ENCODE data around the gene MARCHF11. TPM values are rescaled to one million over a fixed set of nuclear protein-coding genes. Genes with fewer than 3 reads are reported as not detected.

MARCHF11 gene
- polyA plus RNA-seq, 3 donors: not detected

- Histone ChIP-seq H3K79me2 (ENCODE audit: insufficient read depth, low read length) (no peaks in the 10 kb centered on the region), H3K36me3 (replicated peaks in 1 of 2; ENCODE audit: control insufficient read depth in 1 of 2, insufficient read depth in 2 of 2, low read length in 2 of 2) (no peaks in the 10 kb centered on the region), H2AFZ (ENCODE audit: insufficient read depth, low read depth, low read length, poor library complexity, severe bottlenecking) (no peak overlapping the region), H3K27ac (ENCODE audit: low read depth in 1 of 2, low read length in 2 of 2) (no peak overlapping the region), H3K4me3 (replicated peaks in 1 of 3; ENCODE audit: low read depth in 2 of 3, low read length in 3 of 3) (no peak overlapping the region), H4K20me1 (ENCODE audit: insufficient read depth, low read length) (no peaks in the 10 kb centered on the region), H3K4me1 (ENCODE audit: control insufficient read depth in 1 of 2, insufficient read depth in 2 of 2, low read length in 2 of 2) (no peaks in the 10 kb centered on the region), H3K9ac (ENCODE audit: insufficient read depth, low read length, poor library complexity, severe bottlenecking) (no peak overlapping the region), H3K27me3 (ENCODE audit: control insufficient read depth in 2 of 2, insufficient read depth in 2 of 2, low read length in 2 of 2) (no peaks in the 10 kb centered on the region), H3K4me2 (replicated peaks; ENCODE audit: extremely low read depth, low read length, poor library complexity, severe bottlenecking) (no peak overlapping the region), H3K9me3 (replicated peaks in 1 of 2; ENCODE audit: control insufficient read depth in 1 of 2, insufficient read depth in 1 of 2, low read length in 2 of 2) (peaks cover 5 to 9% of the 10 kb centered on the region in 2 donors)
- 85% methylated on average over 3 of the region's 5 CpGs for WGBS (ENCODE audit: insufficient coverage)
- Mint-ChIP-seq H3K4me1 (no peaks in the 10 kb centered on the region), H3K27ac (no peak overlapping the region), H3K4me3 (no peak overlapping the region), H3K27me3 (ENCODE audit: low read depth in 3 of 3) (no peaks in the 10 kb centered on the region), H3K9me3 (peaks cover 0 to 9% (median 2%) of the 10 kb centered on the region in 7 donors), H3K36me3 (no peaks in the 10 kb centered on the region)
- intact Hi-C loops (cut with micrococcal nuclease): no loop called here
- DNase-seq: no peak
- no peak for TF ChIP-seq CTCF (IDR thresholded peaks at IDR 0.05)
Observed at GRCh38 chr5:16143361-16144049, 36.1 kb downstream of the MARCHF11 start.

GRCh38 chr5:16140944-16141343 lies 38.6 kb downstream of the MARCHF11 start:
- Histone ChIP-seq H3K27me3 (ENCODE audit: control insufficient read depth in 2 of 2, insufficient read depth in 2 of 2, low read length in 2 of 2) (no peaks in the 10 kb centered on the region), H3K4me3 (replicated peaks in 1 of 3; ENCODE audit: low read depth in 2 of 3, low read length in 3 of 3) (no peak overlapping the region), H3K4me2 (replicated peaks; ENCODE audit: extremely low read depth, low read length, poor library complexity, severe bottlenecking) (no peak overlapping the region), H3K9me3 (replicated peaks in 1 of 2; ENCODE audit: control insufficient read depth in 1 of 2, insufficient read depth in 1 of 2, low read length in 2 of 2) (peaks cover 11 to 16% of the 10 kb centered on the region in 2 donors), H3K27ac (ENCODE audit: low read depth in 1 of 2, low read length in 2 of 2) (no peak overlapping the region), H3K4me1 (ENCODE audit: control insufficient read depth in 1 of 2, insufficient read depth in 2 of 2, low read length in 2 of 2) (no peaks in the 10 kb centered on the region), H3K36me3 (replicated peaks in 1 of 2; ENCODE audit: control insufficient read depth in 1 of 2, insufficient read depth in 2 of 2, low read length in 2 of 2) (no peaks in the 10 kb centered on the region), H3K79me2 (ENCODE audit: insufficient read depth, low read length) (no peaks in the 10 kb centered on the region), H3K9ac (ENCODE audit: insufficient read depth, low read length, poor library complexity, severe bottlenecking) (no peak overlapping the region), H2AFZ (ENCODE audit: insufficient read depth, low read depth, low read length, poor library complexity, severe bottlenecking) (no peak overlapping the region), H4K20me1 (ENCODE audit: insufficient read depth, low read length) (no peaks in the 10 kb centered on the region)
- Mint-ChIP-seq H3K27ac (no peak overlapping the region), H3K4me3 (no peak overlapping the region), H3K36me3 (no peaks in the 10 kb centered on the region), H3K4me1 (no peaks in the 10 kb centered on the region), H3K9me3 (peaks cover 0 to 17% (median 5%) of the 10 kb centered on the region in 7 donors), H3K27me3 (ENCODE audit: low read depth in 3 of 3) (no peaks in the 10 kb centered on the region)
- intact Hi-C loops (cut with micrococcal nuclease): no loop called here
- TF ChIP-seq CTCF (IDR thresholded peaks at IDR 0.05): no peak
- 95% methylated on average over 2 of the region's 4 CpGs for WGBS (ENCODE audit: insufficient coverage)
- no peak for DNase-seq
